Endothelial cell of umbilical vein (primary cell): Measurements from ENCODE around the gene NAV3. TPM values are rescaled to one million over a fixed set of nuclear protein-coding genes. Genes with fewer than 3 reads are reported as not detected.

Source experiments
- BruUV-seq: library from RNA; stranded (reverse); fragments of 400-500 nt; replicated peaks from 2 replicates; lab custom pipeline; 2021; lab: Mats Ljungman, UMichigan
- CTCF ChIA-PET: fragments of 300-600, 350-600 bp; sonication (Branson Sonifier 250); formaldehyde crosslinking; loops from one replicate; lab custom pipeline; 2021; ENCODE audit warnings: antibody characterized with exemption, inconsistent platforms; lab: Charles Lee
- POLR2A ChIA-PET: fragments of 300-600, 350-600 bp; sonication (Branson Sonifier 250); formaldehyde crosslinking; loops from one replicate; lab custom pipeline; 2021; ENCODE audit warnings: antibody characterized with exemption, inconsistent platforms; lab: Charles Lee
- DNase-seq: peaks from one replicate; pipeline ENCODE4 v3.0.0-alpha.2; 2011; ENCODE audit warnings: low read depth, low spot score
- FAIRE-seq: peaks from 2 replicates; lab custom pipeline; 2011; peaks lifted over from hg19 to GRCh38; lab: Jason Lieb, UNC
- H2AFZ ChIP-seq: 2 replicates; pipeline ENCODE4 v1.6.0; 2012; ENCODE audit warnings: low read depth, low read length, control low read depth, inconsistent platforms
- H3K27ac ChIP-seq: 2 replicates; pipeline ENCODE4 v1.5.1; 2011; ENCODE audit warnings: low read depth, mild to moderate bottlenecking, control low read depth, low read length, moderate library complexity; ENCODE audit not compliant: insufficient read depth
- H3K27me3 ChIP-seq, 2 experiments: 2 replicates each; pipeline versions ENCODE4 v1.6.0 to v1.6.1; 2011; ENCODE audit warnings: low read length in 2 of 2, mixed read lengths in 1 of 2; ENCODE audit not compliant: control insufficient read depth in 2 of 2, insufficient read depth in 2 of 2
- H3K36me3 ChIP-seq, 2 experiments: 2 replicates in 1 of 2; 3 replicates in 1 of 2; pipeline ENCODE4 v1.5.1; 2011; ENCODE audit warnings: low read length in 2 of 2, mild to moderate bottlenecking in 1 of 2, moderate library complexity in 1 of 2; ENCODE audit not compliant: control insufficient read depth in 2 of 2, insufficient read depth in 2 of 2; ENCODE audit errors: extremely low read depth in 1 of 2
- H3K4me1 ChIP-seq: 3 replicates; pipeline ENCODE4 v1.5.1; 2011; ENCODE audit warnings: mild to moderate bottlenecking, low read length; ENCODE audit not compliant: control insufficient read depth, insufficient read depth; ENCODE audit errors: extremely low read depth
- H3K4me2 ChIP-seq: 2 replicates; pipeline ENCODE4 v1.6.1; 2011; ENCODE audit warnings: low read length, control low read depth, mixed read lengths; ENCODE audit not compliant: insufficient read depth
- H3K4me3 ChIP-seq, 3 experiments: fragments of 200-600 bp in 1 of 3; sonication (generic), shearing (Covaris generic) in 1 of 3; replicated peaks in 1 of 3; 2 replicates each; pipeline ENCODE4 v1.5.1; 2011 to 2016; ENCODE audit warnings: control low read depth in 3 of 3, low read length in 3 of 3, mild to moderate bottlenecking in 2 of 3, inconsistent platforms in 1 of 3, low read depth in 1 of 3, moderate library complexity in 1 of 3; ENCODE audit not compliant: insufficient read depth in 1 of 3
- H3K79me2 ChIP-seq: 2 replicates; pipeline ENCODE4 v1.6.0; 2012; ENCODE audit warnings: low read length, inconsistent platforms; ENCODE audit not compliant: control insufficient read depth, insufficient read depth
- H3K9ac ChIP-seq: replicated peaks from 2 replicates; pipeline ENCODE3; 2011; ENCODE audit warnings: low read length, control low read depth; ENCODE audit not compliant: insufficient read depth; ENCODE audit errors: extremely low read depth
- H3K9me1 ChIP-seq: replicated peaks from 3 replicates; pipeline ENCODE4 v1.6.0; 2011; ENCODE audit warnings: mild to moderate bottlenecking, low read length; ENCODE audit not compliant: control insufficient read depth, insufficient read depth; ENCODE audit errors: extremely low read depth
- H3K9me3 ChIP-seq: replicated peaks from 2 replicates; pipeline ENCODE4 v1.5.1; 2012; ENCODE audit warnings: low read length, inconsistent platforms; ENCODE audit not compliant: control insufficient read depth, insufficient read depth
- H4K20me1 ChIP-seq: replicated peaks from 2 replicates; pipeline ENCODE3; 2011; ENCODE audit warnings: mild to moderate bottlenecking, low read length; ENCODE audit not compliant: control insufficient read depth, insufficient read depth; ENCODE audit errors: extremely low read depth
- CTCF ChIP-seq, 2 donors: IDR thresholded peaks; 1 replicate in 1 of 2; 2 replicates in 1 of 2; pipeline ENCODE4 v1.5.1; 2011; ENCODE audit warnings: low read length in 2 of 2, mild to moderate bottlenecking in 2 of 2, moderate library complexity in 2 of 2, control low read depth in 1 of 2, inconsistent platforms in 1 of 2, low read depth in 1 of 2; ENCODE audit not compliant: insufficient read depth in 1 of 2; ENCODE audit errors: extremely low read depth in 1 of 2
- EZH2 ChIP-seq: IDR thresholded peaks from 2 replicates; pipeline ENCODE4 v1.6.1; 2012; ENCODE audit warnings: borderline replicate concordance, low read depth, mild to moderate bottlenecking, moderate library complexity, low read length, inconsistent platforms; ENCODE audit not compliant: severe bottlenecking
- FOS ChIP-seq: IDR thresholded peaks from 2 replicates; pipeline ENCODE4 v1.6.1; 2011; ENCODE audit warnings: mild to moderate bottlenecking, low read length, moderate library complexity, borderline replicate concordance; ENCODE audit not compliant: insufficient read depth
- GATA2 ChIP-seq: IDR thresholded peaks from 2 replicates; pipeline ENCODE4 v1.7.0; 2011; ENCODE audit warnings: low read depth, mild to moderate bottlenecking, moderate library complexity, mixed read lengths, low read length; ENCODE audit not compliant: insufficient read length, insufficient read depth
- JUN ChIP-seq: IDR thresholded peaks from 2 replicates; pipeline ENCODE4 v1.6.1; 2011; ENCODE audit warnings: borderline replicate concordance, low read depth; ENCODE audit not compliant: insufficient read length, insufficient read depth
- MAX ChIP-seq: IDR thresholded peaks from 2 replicates; pipeline ENCODE4 v1.6.1; 2011; ENCODE audit not compliant: insufficient read depth, insufficient read length
- MYC ChIP-seq: IDR thresholded peaks from one replicate; pipeline ENCODE4 v1.6.1; 2011; ENCODE audit warnings: mild to moderate bottlenecking, low read depth, low read length
- POLR2A ChIP-seq: IDR thresholded peaks from 2 replicates; pipeline ENCODE4 v1.6.1; 2012; ENCODE audit warnings: low read depth, mild to moderate bottlenecking, control low read depth, low read length
- POLR2AphosphoS5 ChIP-seq: IDR thresholded peaks from 2 replicates; pipeline ENCODE4 v1.6.1; 2012; ENCODE audit warnings: low read depth, mild to moderate bottlenecking, control low read depth, low read length, moderate library complexity; ENCODE audit not compliant: insufficient read depth
- dilution Hi-C: fragments of 300-500 bp; cut with MboI; formaldehyde crosslinking; loops from one replicate; pipeline ENCODE4 v1.15.0; 2019; ENCODE audit warnings: low sequenced_read_pairs; ENCODE audit not compliant: extremely low pct_ligation_motif_present
- intact Hi-C: fragments of 100-400 bp; cut with micrococcal nuclease; formaldehyde crosslinking; loops from one replicate; pipeline ENCODE4 v1.10.0; 2022
- polyA plus RNA-seq, 4 experiments: library from polyadenylated mRNA; depleted of rRNA in 3 of 4; stranded (reverse) in 3 of 4; unstranded in 1 of 4; fragments of >200 nt; gene quantifications; 2 replicates each; pipeline versions ENCODE4 v1.2.1 to v1.2.3, GENCODE V29; 2011 to 2012; ENCODE audit warnings: missing spikeins in 1 of 4
- total RNA-seq: library from RNA; stranded (reverse); gene quantifications from 2 replicates; pipeline ENCODE4 v1.2.3, GENCODE V29; 2021

NAV3 gene
- total and polyA plus RNA-seq, 2 donors (not counting 3 experiments of a cell fraction or from before 2014, with no cell fraction given): 6.7 to 40.1 TPM

GRCh38 chr12:78187741-78188140 lies 357.0 kb downstream of the NAV3 start:
- BruUV-seq: no TSS peak
- POLR2A ChIA-PET: no interaction called here
- Histone ChIP-seq H4K20me1 (no peaks in the 10 kb centered on the region), H3K9ac (no peak overlapping the region), H3K27ac (no peak overlapping the region), H2AFZ (no peak overlapping the region), H3K36me3 (peaks cover 0 to 8% of the 10 kb centered on the region in 2 experiments), H3K27me3 (no peaks in the 10 kb centered on the region), H3K4me2 (no peak overlapping the region), H3K4me1 (no peaks in the 10 kb centered on the region), H3K9me3 (no peaks in the 10 kb centered on the region), H3K79me2 (no peaks in the 10 kb centered on the region), H3K9me1 (peaks cover 2% of the 10 kb centered on the region), H3K4me3 (no peak overlapping the region)
- TF ChIP-seq EZH2: no peak
- TF ChIP-seq MAX: no peak
- no peak for TF ChIP-seq JUN
- FAIRE-seq (no peak), DNase-seq (no peak)
- dilution Hi-C loops: no loop called here
- CTCF ChIA-PET: no interaction called here
- intact Hi-C loops: loop anchor here (10.0 kb wide), 1 partner anchor 987 kb away; no protein-coding TSS in a partner anchor

GRCh38 chr12:78189656-78190055 lies 359.0 kb downstream of the NAV3 start:
- Histone ChIP-seq H3K9ac (no peak overlapping the region), H3K79me2 (no peaks in the 10 kb centered on the region), H2AFZ (no peak overlapping the region), H4K20me1 (no peaks in the 10 kb centered on the region), H3K4me1 (peaks cover 9% of the 10 kb centered on the region), H3K27me3 (no peaks in the 10 kb centered on the region), H3K4me2 (no peak overlapping the region), H3K4me3 (no peak overlapping the region), H3K27ac (no peak overlapping the region), H3K9me1 (peaks cover 2% of the 10 kb centered on the region), H3K36me3 (peaks cover 0 to 8% of the 10 kb centered on the region in 2 experiments), H3K9me3 (no peaks in the 10 kb centered on the region)
- intact Hi-C loops: loop anchor here (10.0 kb wide), 1 partner anchor 985 kb away; no protein-coding TSS in a partner anchor
- POLR2A ChIA-PET: no interaction called here
- FAIRE-seq (no peak), DNase-seq (no peak)
- dilution Hi-C loops: no loop called here
- CTCF ChIA-PET: no interaction called here
- BruUV-seq: no TSS peak
- TF ChIP-seq GATA2 (no peak), MAX (no peak), FOS (no peak), MYC (no peak), POLR2AphosphoS5 (no peak), JUN (no peak), POLR2A (no peak), CTCF (IDR thresholded peaks at IDR 0.05; ENCODE audit: extremely low read depth in 1 of 2, insufficient read depth in 1 of 2, low read depth in 1 of 2, low read length in 2 of 2) (no peak), EZH2 (no peak)
